Measurements from ENCODE around the gene STMN1. TPM values are rescaled to one million over a fixed set of nuclear protein-coding genes. Genes with fewer than 3 reads are reported as not detected.

Gene STMN1
- total and polyA plus RNA-seq, 9 of the 15 experiments (the other 6 are each of a cell fraction or from before 2014, with no cell fraction given), result 269 to 2,153 (median 595) TPM

DNA sequence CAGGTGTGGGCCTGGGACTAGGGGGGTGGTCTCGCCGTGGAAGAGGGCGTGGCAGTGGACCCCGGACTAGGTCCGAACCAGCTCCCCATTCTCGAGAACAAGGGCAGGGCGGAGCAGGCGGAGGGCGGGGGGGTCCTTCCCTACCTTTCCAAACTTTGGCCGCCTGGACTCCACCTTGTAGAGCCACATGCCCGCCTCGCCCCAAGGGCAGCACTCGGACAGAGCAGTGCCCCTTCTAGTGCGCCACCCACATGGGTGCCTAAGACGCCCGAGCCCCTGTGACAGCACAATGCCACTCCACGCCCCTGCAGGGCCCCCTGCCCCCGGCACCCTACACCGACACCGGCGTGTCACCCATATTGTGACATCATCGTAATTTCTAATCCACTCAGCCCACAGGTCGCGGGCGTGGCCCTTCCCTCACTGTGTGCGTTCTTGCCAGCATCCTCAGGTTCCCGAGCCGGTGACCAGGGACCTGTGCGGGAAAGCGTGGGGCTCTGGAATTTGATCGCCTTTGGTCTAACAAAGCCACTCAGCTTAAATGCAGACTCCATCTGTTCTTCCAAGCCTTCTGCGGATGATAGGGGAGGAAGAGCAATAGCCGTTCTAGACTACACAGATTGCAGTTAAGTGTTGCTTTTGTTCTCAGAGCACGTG lies 553 bp upstream of the STMN1 start (continued):
- TF ChIP-seq ZNF316 (IDR thresholded peaks at IDR 0.05), result peak; percentile 2; the same call in 1 of the 2 replicates
- no peak for TF ChIP-seq SOX6 (IDR thresholded peaks at IDR 0.05)
- TF ChIP-seq XRCC5 (IDR thresholded peaks at IDR 0.05; ENCODE audit: low read depth, low read length), result peak; percentile 16; the same call in 1 of the 2 replicates
- TF ChIP-seq BRCA1 (IDR thresholded peaks at IDR 0.05), result no peak
- no peak for TF ChIP-seq BRCA1 (CRISPR knock-in tag; IDR thresholded peaks at IDR 0.05)
- peak in 1 of 2 experiments; percentile 58; a peak in 1 of 4 replicates for TF ChIP-seq FOXA3 (CRISPR knock-in tag; conservative IDR thresholded peaks at IDR 0.05 in 1 of 2, IDR thresholded peaks at IDR 0.05 in 1 of 2)
- TF ChIP-seq, protein P1, sequence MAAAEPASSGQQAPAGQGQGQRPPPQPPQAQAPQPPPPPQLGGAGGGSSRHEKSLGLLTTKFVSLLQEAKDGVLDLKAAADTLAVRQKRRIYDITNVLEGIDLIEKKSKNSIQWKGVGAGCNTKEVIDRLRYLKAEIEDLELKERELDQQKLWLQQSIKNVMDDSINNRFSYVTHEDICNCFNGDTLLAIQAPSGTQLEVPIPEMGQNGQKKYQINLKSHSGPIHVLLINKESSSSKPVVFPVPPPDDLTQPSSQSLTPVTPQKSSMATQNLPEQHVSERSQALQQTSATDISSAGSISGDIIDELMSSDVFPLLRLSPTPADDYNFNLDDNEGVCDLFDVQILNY (CRISPR knock-in tag; IDR thresholded peaks at IDR 0.05), result 0 out of 2 replicates have a peak, but pooled peaks have one; percentile 48
- TF ChIP-seq HMGN3 (IDR thresholded peaks at IDR 0.05; ENCODE audit: borderline replicate concordance, extremely low read depth, insufficient read length, low read depth, low read length), result peak; percentile 57
- no peak for TF ChIP-seq ATF1 (CRISPR knock-in tag; IDR thresholded peaks at IDR 0.05)
- peak; percentile 61 for TF ChIP-seq ATF1 (tag; IDR thresholded peaks at IDR 0.05)
- TF ChIP-seq, protein P2, sequence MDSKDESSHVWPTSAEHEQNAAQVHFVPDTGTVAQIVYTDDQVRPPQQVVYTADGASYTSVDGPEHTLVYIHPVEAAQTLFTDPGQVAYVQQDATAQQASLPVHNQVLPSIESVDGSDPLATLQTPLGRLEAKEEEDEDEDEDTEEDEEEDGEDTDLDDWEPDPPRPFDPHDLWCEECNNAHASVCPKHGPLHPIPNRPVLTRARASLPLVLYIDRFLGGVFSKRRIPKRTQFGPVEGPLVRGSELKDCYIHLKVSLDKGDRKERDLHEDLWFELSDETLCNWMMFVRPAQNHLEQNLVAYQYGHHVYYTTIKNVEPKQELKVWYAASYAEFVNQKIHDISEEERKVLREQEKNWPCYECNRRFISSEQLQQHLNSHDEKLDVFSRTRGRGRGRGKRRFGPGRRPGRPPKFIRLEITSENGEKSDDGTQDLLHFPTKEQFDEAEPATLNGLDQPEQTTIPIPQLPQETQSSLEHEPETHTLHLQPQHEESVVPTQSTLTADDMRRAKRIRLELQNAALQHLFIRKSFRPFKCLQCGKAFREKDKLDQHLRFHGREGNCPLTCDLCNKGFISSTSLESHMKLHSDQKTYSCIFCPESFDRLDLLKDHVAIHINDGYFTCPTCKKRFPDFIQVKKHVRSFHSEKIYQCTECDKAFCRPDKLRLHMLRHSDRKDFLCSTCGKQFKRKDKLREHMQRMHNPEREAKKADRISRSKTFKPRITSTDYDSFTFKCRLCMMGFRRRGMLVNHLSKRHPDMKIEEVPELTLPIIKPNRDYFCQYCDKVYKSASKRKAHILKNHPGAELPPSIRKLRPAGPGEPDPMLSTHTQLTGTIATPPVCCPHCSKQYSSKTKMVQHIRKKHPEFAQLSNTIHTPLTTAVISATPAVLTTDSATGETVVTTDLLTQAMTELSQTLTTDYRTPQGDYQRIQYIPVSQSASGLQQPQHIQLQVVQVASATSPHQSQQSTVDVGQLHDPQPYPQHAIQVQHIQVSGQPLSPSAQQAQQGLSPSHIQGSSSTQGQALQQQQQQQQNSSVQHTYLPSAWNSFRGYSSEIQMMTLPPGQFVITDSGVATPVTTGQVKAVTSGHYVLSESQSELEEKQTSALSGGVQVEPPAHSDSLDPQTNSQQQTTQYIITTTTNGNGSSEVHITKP (IDR thresholded peaks at IDR 0.05; ENCODE audit: partially characterized antibody), result peak; percentile 78
- TF ChIP-seq TEAD4 (IDR thresholded peaks at IDR 0.05; ENCODE audit: low read length), result no peak
- 0 out of 2 replicates have a peak, but pooled peaks have one; percentile 63 for TF ChIP-seq TEAD4 (CRISPR knock-in tag; IDR thresholded peaks at IDR 0.05; ENCODE audit: borderline replicate concordance)
- TF ChIP-seq ATF7 (IDR thresholded peaks at IDR 0.05), result peak; percentile 70; the same call in 1 of the 2 replicates
- TF ChIP-seq, protein P3, sequence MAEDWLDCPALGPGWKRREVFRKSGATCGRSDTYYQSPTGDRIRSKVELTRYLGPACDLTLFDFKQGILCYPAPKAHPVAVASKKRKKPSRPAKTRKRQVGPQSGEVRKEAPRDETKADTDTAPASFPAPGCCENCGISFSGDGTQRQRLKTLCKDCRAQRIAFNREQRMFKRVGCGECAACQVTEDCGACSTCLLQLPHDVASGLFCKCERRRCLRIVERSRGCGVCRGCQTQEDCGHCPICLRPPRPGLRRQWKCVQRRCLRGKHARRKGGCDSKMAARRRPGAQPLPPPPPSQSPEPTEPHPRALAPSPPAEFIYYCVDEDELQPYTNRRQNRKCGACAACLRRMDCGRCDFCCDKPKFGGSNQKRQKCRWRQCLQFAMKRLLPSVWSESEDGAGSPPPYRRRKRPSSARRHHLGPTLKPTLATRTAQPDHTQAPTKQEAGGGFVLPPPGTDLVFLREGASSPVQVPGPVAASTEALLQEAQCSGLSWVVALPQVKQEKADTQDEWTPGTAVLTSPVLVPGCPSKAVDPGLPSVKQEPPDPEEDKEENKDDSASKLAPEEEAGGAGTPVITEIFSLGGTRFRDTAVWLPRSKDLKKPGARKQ (CRISPR knock-in tag; IDR thresholded peaks at IDR 0.05), result peak; percentile 23; the same call in 1 of the 2 replicates
